Erythroblast (primary cell): Measurements from ENCODE around the gene BCAT1.

Experiments
- GATA1 ChIP-seq: IDR thresholded peaks from 2 replicates; pipeline ENCODE4 v1.6.1; 2011; ENCODE audit warnings: low read depth, mild to moderate bottlenecking, control low read depth, low read length, moderate library complexity
- POLR2A ChIP-seq: IDR thresholded peaks from 2 replicates; pipeline ENCODE4 v1.6.1; 2011; ENCODE audit warnings: mild to moderate bottlenecking, low read length

GRCh38 chr12:24770821-24771220, 178.1 kb downstream of the BCAT1 start:
- TF ChIP-seq POLR2A (no peak), GATA1 (no peak)
